ENCODE results near the gene OGDH.
"Not testable (repeated sequence)": the region's sequence is repeated elsewhere in the genome, so short reads cannot be mapped to it uniquely, and the experiment has no call there.

Gene OGDH

GRCh38 chr7:44606341-44607140 lies at the start of gene OGDH:
TSS of gene OGDH (plus strand) at chr7:44606627. CDS start at chr7:44624344, 17,717 bp downstream.
- peak; percentile 73 for FAIRE-seq

GRCh38 chr7:44557485-44557884 lies 48.9 kb upstream of the OGDH start:
- DNase-seq (ENCODE audit: insufficient read length, low spot score) (no peak), FAIRE-seq (no peak)

More at GRCh38 chr7:44606341-44607140, at the start of gene OGDH:
- peak; percentile 99 for DNase-seq (ENCODE audit: insufficient read length, low spot score)

GRCh38 chr7:44559485-44559884 lies 46.9 kb upstream of the OGDH start:
- DNase-seq (ENCODE audit: insufficient read length, low spot score) (no peak), FAIRE-seq (no peak)

- no peak for FAIRE-seq
These were observed 44.9 kb upstream of the OGDH start for GRCh38 chr7:44561481-44561880.

GRCh38 chr7:44561962-44562621 lies 44.3 kb upstream of the OGDH start:
- DNase-seq (ENCODE audit: insufficient read length, low spot score) (peak; percentile 36), FAIRE-seq (no peak)

More at GRCh38 chr7:44561481-44561880, 44.9 kb upstream of the OGDH start:
- no peak for DNase-seq (ENCODE audit: insufficient read length, low spot score)

DNA sequence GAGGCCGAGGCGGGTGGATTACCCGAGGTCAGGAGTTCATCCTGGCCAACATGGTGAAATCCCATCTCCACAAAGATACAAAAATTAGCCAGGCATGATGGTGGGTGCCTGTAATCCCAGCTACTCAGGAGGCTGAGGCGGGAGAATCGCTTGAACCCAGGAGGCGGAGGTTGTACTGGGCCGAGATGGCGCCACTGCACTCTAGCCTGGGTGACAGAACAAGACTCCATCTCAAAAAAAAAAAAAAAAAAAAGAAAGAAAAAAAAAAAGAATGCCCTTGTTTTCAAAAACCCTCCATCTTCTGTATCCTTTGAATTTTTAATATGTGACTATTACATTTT lies 43.8 kb upstream of the OGDH start:
- not testable (repeated sequence) for DNase-seq (ENCODE audit: insufficient read length, low spot score); FAIRE-seq

DNA sequence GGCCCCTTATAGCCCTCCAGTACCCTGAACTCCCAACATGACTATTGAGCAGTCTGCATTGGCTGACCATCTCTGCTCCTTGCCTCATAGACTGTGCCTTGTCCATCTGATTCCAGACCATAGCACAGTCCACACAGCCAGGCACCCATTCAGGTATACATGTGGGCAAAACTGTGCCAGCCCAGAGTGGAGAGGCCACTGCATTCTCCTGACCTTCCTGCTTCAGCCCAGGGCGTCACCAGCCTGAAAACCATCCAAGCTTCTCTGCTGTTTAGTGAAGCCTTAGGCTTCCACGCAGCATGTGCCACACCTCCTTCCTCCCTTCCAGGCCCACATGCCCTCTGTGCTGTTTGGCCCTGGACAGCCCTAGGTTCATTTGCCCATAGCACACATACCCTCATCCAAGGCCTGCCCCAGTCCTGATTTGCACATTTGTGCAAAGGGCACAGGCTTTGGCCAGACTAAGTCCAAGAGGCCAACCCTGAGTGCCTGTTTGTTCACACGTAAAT lies 43.2 kb upstream of the OGDH start:
- FAIRE-seq, result no peak

DNA sequence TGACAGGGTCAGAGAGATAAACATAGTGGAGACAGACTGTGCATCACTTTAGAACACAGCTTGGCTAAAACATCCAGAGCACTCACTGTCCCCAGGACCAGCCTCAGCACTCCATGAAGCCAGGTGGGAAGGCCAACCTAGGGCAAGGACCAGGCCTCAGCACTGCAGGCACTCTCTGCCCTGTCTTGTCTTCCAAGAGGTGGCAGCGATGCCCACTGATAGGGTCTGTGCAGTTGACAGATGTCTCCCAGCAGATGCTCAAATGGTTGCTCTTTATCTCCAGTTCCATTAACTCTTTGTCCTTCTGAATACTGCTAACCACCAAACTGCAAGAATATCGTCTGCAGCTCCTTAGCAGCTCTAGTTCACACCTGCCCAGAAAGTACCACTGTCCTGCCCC lies 41.8 kb upstream of the OGDH start:
- FAIRE-seq (no peak), DNase-seq (ENCODE audit: insufficient read length, low spot score) (no peak)

More for the DNA sequence above, 43.2 kb upstream of the OGDH start:
- DNase-seq (ENCODE audit: insufficient read length, low spot score), result no peak

- peak; percentile 66 for DNase-seq (ENCODE audit: insufficient read length, low spot score)
- FAIRE-seq, result no peak
These were observed 41.2 kb upstream of the OGDH start for GRCh38 chr7:44565097-44565794.

GRCh38 chr7:44565795-44566559 lies 40.5 kb upstream of the OGDH start:
- DNase-seq (ENCODE audit: insufficient read length, low spot score), result no peak
- FAIRE-seq, result no peak

GRCh38 chr7:44566680-44567079 lies 39.7 kb upstream of the OGDH start:
- FAIRE-seq, result no peak
- no peak for DNase-seq (ENCODE audit: insufficient read length, low spot score)

- no peak for FAIRE-seq
- DNase-seq (ENCODE audit: insufficient read length, low spot score), result no peak
These were observed 38.5 kb upstream of the OGDH start for GRCh38 chr7:44567884-44568283.

DNA sequence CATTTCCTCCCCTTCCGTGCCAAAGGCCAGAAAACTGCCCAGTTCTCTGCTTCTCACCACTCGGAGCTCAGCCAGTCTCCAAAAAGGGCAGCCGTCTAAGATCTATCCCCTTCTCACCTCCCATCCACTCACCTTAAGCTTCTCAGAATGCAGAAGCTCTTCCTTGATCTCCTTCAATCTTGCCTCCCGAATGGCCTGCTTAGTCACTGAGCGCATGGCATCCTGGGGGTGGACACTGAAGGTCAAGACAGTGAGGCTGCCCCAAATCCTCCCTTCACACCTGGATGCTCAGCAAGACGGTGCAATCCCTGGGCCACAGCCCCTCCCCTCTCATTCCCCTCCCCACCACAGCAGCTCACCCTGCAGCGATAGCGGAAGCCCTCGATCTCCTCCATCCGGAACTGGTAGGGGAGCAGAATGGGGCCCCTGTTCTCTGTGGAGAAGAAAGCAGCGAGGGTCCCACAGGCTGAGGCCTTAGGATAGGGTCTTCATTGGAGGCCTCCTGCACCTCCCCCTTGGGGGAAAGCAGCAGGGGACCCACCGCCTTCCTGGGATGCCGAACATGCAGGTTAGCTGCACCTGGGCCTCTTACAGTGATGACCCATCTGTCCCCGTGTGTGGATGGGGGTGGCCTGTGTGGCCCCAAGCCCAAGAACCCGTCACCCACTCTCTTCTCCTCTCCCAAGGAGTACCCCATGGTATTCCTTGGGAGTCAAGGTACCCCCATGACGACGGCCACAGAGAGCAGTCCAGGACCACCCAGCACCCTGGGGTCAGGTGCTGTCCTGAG lies 37.5 kb upstream of the OGDH start:
- no peak for FAIRE-seq
- DNase-seq (ENCODE audit: insufficient read length, low spot score), result no peak

DNA sequence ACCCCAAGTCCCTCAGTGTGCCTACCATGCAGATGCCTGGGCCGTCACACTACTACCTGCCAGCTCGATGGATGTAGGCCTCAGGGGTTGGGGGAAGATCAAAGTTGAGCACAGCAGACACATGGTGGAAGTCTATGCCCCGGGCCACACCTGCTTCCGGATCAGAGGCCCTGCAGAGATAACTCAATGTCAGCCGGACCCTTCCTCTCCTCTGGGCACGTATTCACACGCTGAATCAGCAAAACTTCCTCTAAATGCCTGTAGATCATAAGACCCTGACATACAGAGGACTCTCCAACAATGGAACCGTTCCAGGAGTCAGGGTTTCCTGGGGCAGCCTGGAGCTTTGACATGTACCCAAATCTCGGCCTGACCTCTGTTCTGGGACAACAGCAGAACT lies 36.5 kb upstream of the OGDH start:
- DNase-seq (ENCODE audit: insufficient read length, low spot score) (no peak), FAIRE-seq (no peak)

DNA sequence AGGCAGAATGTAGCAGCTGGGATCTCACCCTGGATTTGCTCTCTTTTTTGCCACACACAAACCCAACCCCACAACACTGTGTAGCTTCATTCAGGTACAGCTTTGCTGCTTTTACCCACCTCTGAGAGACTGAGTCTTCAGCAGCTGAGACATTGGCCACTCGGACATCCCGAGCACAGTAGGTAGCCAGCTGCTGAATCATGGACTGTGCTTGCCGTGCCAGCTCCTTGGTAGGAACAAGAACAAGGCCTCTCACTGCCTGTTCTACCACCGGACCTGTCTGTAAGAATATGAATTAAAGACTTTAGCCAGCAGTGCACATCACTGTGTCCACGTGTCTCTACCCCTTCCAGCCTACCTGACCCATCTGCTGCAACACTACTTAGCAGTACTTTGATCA lies 33.7 kb upstream of the OGDH start:
- DNase-seq (ENCODE audit: insufficient read length, low spot score), result no peak
- FAIRE-seq, result no peak

- DNase-seq (ENCODE audit: insufficient read length, low spot score) (peak; percentile 97), FAIRE-seq (peak; percentile 95)
These were observed 32.8 kb upstream of the OGDH start, which contains the start of gene DDX56 for GRCh38 chr7:44573464-44574286. TSS of gene DDX56 (minus strand) at chr7:44573908. CDS start at chr7:44573895, 13 bp downstream.

- FAIRE-seq (no peak), DNase-seq (ENCODE audit: insufficient read length, low spot score) (no peak)
These were observed 32.0 kb upstream of the OGDH start for GRCh38 chr7:44574287-44574872.

- FAIRE-seq (no peak), DNase-seq (ENCODE audit: insufficient read length, low spot score) (no peak)
These were observed 31.4 kb upstream of the OGDH start for GRCh38 chr7:44575054-44575453.

Data from HTR-8/SVneo (cell line).